Mesenchymal stem cell (in vitro differentiated cells and primary cell): ENCODE results near the gene PRSS38.

Experiments
- DNase-seq: peaks from one replicate; pipeline ENCODE4 v3.0.0-alpha.2; 2013
- H2AFZ ChIP-seq: one replicate; pipeline ENCODE4 v1.6.1; 2013; ENCODE audit warnings: low read depth, mild to moderate bottlenecking, control low read depth, inconsistent platforms, low read length, moderate library complexity
- H2AK5ac ChIP-seq: 2 replicates; pipeline ENCODE4 v1.6.1; 2013; ENCODE audit warnings: low read length, moderate library complexity, mild to moderate bottlenecking, inconsistent platforms; ENCODE audit not compliant: severe bottlenecking
- H2BK120ac ChIP-seq: one replicate; pipeline ENCODE4 v1.6.1; 2013; ENCODE audit warnings: low read depth, mild to moderate bottlenecking, inconsistent platforms, low read length, moderate library complexity
- H2BK12ac ChIP-seq, 2 experiments: one replicate each; pipeline ENCODE4 v1.6.1; 2013; ENCODE audit warnings: inconsistent platforms in 2 of 2, low read length in 2 of 2, mild to moderate bottlenecking in 2 of 2, moderate library complexity in 2 of 2, control low read depth in 1 of 2
- H2BK15ac ChIP-seq: one replicate; pipeline ENCODE4 v1.6.1; 2013; ENCODE audit warnings: mild to moderate bottlenecking, low read depth, inconsistent platforms; ENCODE audit not compliant: poor library complexity, severe bottlenecking
- H2BK5ac ChIP-seq: 2 replicates; pipeline ENCODE4 v1.6.1; 2013; ENCODE audit warnings: low read depth, mild to moderate bottlenecking, low read length, control low read depth, inconsistent platforms; ENCODE audit not compliant: poor library complexity, severe bottlenecking
- H3K14ac ChIP-seq, 2 experiments: one replicate each; pipeline ENCODE4 v1.6.1; 2013; ENCODE audit warnings: inconsistent platforms in 2 of 2, low read length in 2 of 2, control low read depth in 1 of 2, mild to moderate bottlenecking in 1 of 2, moderate library complexity in 1 of 2
- H3K18ac ChIP-seq, 2 experiments: one replicate each; pipeline ENCODE4 v1.6.1; 2013; ENCODE audit warnings: inconsistent platforms in 2 of 2, low read length in 2 of 2, control low read depth in 1 of 2, low read depth in 1 of 2, mild to moderate bottlenecking in 1 of 2
- H3K23ac ChIP-seq, 2 experiments: one replicate each; pipeline ENCODE4 v1.6.1; 2013; ENCODE audit warnings: inconsistent platforms in 2 of 2, low read length in 2 of 2, mild to moderate bottlenecking in 2 of 2, moderate library complexity in 2 of 2, control low read depth in 1 of 2
- H3K27ac ChIP-seq: 2 replicates; pipeline ENCODE4 v1.5.1; 2013; ENCODE audit warnings: mild to moderate bottlenecking, moderate library complexity, low read length, control low read depth, inconsistent platforms; ENCODE audit not compliant: poor library complexity, severe bottlenecking
- H3K27me3 ChIP-seq, 2 experiments: 2 replicates each; pipeline versions ENCODE4 v1.6.1 to v1.7.0; 2013; ENCODE audit warnings: low read length in 2 of 2, mild to moderate bottlenecking in 2 of 2, moderate library complexity in 2 of 2, control low read depth in 1 of 2, inconsistent platforms in 1 of 2; ENCODE audit not compliant: control insufficient read depth in 1 of 2, insufficient read depth in 1 of 2
- H3K36me3 ChIP-seq, 2 experiments: 2 replicates each; pipeline versions ENCODE4 v1.6.1 to v1.7.0; 2013; ENCODE audit warnings: low read length in 2 of 2, control low read depth in 1 of 2, inconsistent platforms in 1 of 2, low read depth in 1 of 2, mild to moderate bottlenecking in 1 of 2; ENCODE audit not compliant: insufficient read depth in 2 of 2, control insufficient read depth in 1 of 2
- H3K4ac ChIP-seq, 2 experiments: one replicate each; pipeline ENCODE4 v1.6.1; 2013; ENCODE audit warnings: inconsistent platforms in 2 of 2, low read length in 2 of 2, mild to moderate bottlenecking in 2 of 2, moderate library complexity in 2 of 2, control low read depth in 1 of 2, low read depth in 1 of 2
- H3K4me1 ChIP-seq: 2 replicates; pipeline ENCODE4 v1.6.1; 2013; ENCODE audit warnings: low read depth, low read length, control low read depth; ENCODE audit not compliant: control insufficient read depth, insufficient read depth
- H3K4me2 ChIP-seq: 2 replicates; pipeline ENCODE4 v1.6.1; 2013; ENCODE audit warnings: low read length, mild to moderate bottlenecking, inconsistent platforms; ENCODE audit not compliant: poor library complexity, severe bottlenecking
- H3K4me3 ChIP-seq, 2 experiments: 2 replicates each; pipeline versions ENCODE4 v1.5.1 to v1.7.0; 2013; ENCODE audit warnings: low read length in 2 of 2, mild to moderate bottlenecking in 2 of 2, control low read depth in 1 of 2, low read depth in 1 of 2; ENCODE audit not compliant: insufficient read depth in 1 of 2
- H3K79me1 ChIP-seq: replicated peaks from 2 replicates; pipeline ENCODE4 v1.6.1; 2013; ENCODE audit warnings: mild to moderate bottlenecking, control low read depth, low read length, inconsistent platforms; ENCODE audit not compliant: poor library complexity, severe bottlenecking
- H3K9ac ChIP-seq: 2 replicates; pipeline ENCODE4 v1.7.0; 2013; ENCODE audit warnings: mild to moderate bottlenecking, low read length, moderate library complexity
- H3K9me3 ChIP-seq: 2 replicates; pipeline ENCODE4 v1.7.0; 2013; ENCODE audit warnings: mild to moderate bottlenecking, low read length; ENCODE audit not compliant: control insufficient read depth
- H4K8ac ChIP-seq: one replicate; pipeline ENCODE4 v1.6.1; 2013; ENCODE audit warnings: inconsistent platforms, mild to moderate bottlenecking, low read length, moderate library complexity
- H4K91ac ChIP-seq: one replicate; pipeline ENCODE4 v1.6.1; 2013; ENCODE audit warnings: mild to moderate bottlenecking, low read length, inconsistent platforms
- WGBS: methylation state at CpG from one replicate; pipeline ENCODE4 v1.1.7; 2013; ENCODE audit warnings: mixed read lengths; 5-methylcytosine and 5-hydroxymethylcytosine counted together

PRSS38 gene

GRCh38 chr1:227892489-227893299, 77.2 kb downstream of the PRSS38 start:
- 64% methylated on average over 17 of the region's 17 CpGs for WGBS
- Histone ChIP-seq H3K23ac (no peak overlapping the region), H3K4me1 (peaks cover 60% of the 10 kb centered on the region), H2BK12ac (no peak overlapping the region), H3K27me3 (peaks cover 0 to 40% of the 10 kb centered on the region in 2 experiments), H3K14ac (no peak overlapping the region), H2BK120ac (no peak overlapping the region), H2BK5ac (no peak overlapping the region), H4K8ac (no peak overlapping the region), H3K27ac (no peak overlapping the region), H4K91ac (no peak overlapping the region), H3K36me3 (no peaks in the 10 kb centered on the region), H2AK5ac (peak overlapping the region; percentile 25), H3K9ac (no peak overlapping the region), H3K4me2 (no peak overlapping the region), H2BK15ac (no peak overlapping the region), H3K9me3 (no peaks in the 10 kb centered on the region), H3K4ac (no peak overlapping the region), H3K79me1 (no peaks in the 10 kb centered on the region), H3K4me3 (no peak overlapping the region), H2AFZ (no peak overlapping the region), H3K18ac (no peak overlapping the region)
- DNase-seq: no peak

DNA sequence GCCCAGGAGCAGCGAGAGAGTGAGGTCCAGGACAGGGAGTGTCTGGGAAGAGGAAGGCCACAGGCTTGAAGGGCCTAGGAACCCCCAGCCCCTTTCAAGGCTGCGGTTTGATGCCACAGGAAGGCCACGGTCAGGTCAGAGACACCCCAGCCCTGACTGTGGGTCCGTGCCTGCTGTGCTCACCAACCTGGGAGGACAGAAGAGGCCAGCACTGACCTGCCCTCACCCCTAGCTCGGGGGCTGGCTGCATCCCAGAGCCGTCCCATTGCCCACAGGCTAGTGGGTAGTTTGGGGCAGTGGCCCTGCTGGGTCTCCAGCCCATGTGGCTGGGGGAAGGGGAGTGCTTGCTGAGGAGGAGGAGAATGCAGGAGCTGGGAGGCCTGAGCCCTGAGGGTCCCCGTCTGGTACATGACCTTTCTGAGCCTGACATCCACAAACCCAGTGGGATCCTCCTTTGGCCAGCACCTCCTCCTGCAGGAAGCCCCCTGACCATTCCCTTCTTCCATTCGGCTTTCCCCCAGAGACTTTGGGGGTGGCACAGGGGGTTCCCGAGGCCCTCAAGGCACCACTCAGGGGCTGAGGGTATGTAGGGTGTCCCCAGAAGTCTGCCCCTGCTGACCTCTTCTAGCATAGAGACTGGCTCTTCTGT, 77.9 kb downstream of the PRSS38 start:
- no peak for DNase-seq
- Histone ChIP-seq H3K36me3 (no peaks in the 10 kb centered on the region), H3K79me1 (no peaks in the 10 kb centered on the region), H2AK5ac (peak overlapping the region; percentile 16), H3K27me3 (peaks cover 0 to 34% of the 10 kb centered on the region in 2 experiments), H3K4ac (no peak overlapping the region), H3K23ac (no peak overlapping the region), H3K4me2 (no peak overlapping the region), H3K4me3 (no peak overlapping the region), H2BK15ac (no peak overlapping the region), H3K18ac (no peak overlapping the region), H2AFZ (no peak overlapping the region), H2BK12ac (no peak overlapping the region), H2BK120ac (no peak overlapping the region), H4K91ac (no peak overlapping the region), H2BK5ac (no peak overlapping the region), H3K9me3 (no peaks in the 10 kb centered on the region), H3K27ac (no peak overlapping the region), H3K4me1 (peaks cover 54% of the 10 kb centered on the region), H3K14ac (no peak overlapping the region), H3K9ac (no peak overlapping the region), H4K8ac (no peak overlapping the region)
- WGBS: 77% methylated on average over 9 of the region's 9 CpGs

DNA sequence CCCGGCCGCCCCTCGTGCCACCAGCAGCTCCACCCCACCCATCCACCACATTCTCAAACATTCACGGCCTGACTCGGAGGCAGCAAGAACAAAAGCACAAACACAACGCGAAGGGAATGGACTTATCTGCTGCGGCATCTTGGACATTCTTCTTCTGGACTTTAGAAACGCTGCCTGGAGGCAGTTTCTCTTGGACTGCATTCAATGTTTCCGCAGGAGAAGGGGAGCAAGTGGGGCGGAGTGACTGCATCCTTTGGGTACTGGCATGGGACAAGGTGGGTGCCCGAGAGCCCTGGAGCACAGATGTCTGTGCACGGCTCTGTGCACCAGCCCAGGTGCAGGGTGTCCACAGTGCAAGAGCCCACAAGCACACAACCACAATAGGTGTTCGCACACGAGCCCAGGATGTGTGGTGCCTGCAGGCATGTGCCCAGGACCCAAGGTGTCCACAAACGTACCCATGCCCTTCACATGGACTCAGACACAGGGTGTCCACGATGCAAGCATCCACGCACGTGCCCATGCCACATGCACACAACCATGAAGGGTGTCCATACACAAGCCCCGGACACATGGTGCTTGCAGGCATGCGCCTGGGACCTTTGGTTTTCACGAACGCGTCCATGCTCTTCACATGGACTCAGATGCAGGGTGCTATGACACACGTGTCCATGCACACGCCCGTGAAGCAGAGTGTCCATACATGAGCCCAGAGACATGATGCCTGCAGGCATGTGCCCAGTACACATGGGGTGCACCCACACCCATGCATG, 78.7 kb downstream of the PRSS38 start:
- Histone ChIP-seq H2BK15ac (no peak overlapping the region), H2BK120ac (no peak overlapping the region), H3K79me1 (no peaks in the 10 kb centered on the region), H3K4me2 (no peak overlapping the region), H3K4me3 (no peak overlapping the region), H3K9ac (no peak overlapping the region), H4K91ac (no peak overlapping the region), H2BK12ac (no peak overlapping the region), H2AFZ (no peak overlapping the region), H3K9me3 (no peaks in the 10 kb centered on the region), H4K8ac (no peak overlapping the region), H3K27ac (no peak overlapping the region), H3K14ac (no peak overlapping the region), H3K4ac (no peak overlapping the region), H3K27me3 (peaks cover 0 to 28% of the 10 kb centered on the region in 2 experiments), H2BK5ac (no peak overlapping the region), H2AK5ac (no peak overlapping the region), H3K23ac (no peak overlapping the region), H3K36me3 (no peaks in the 10 kb centered on the region), H3K4me1 (peaks cover 53% of the 10 kb centered on the region), H3K18ac (no peak overlapping the region)
- WGBS: 90% methylated on average over 27 of the region's 27 CpGs
- no peak for DNase-seq
